ENCODE results near the gene APOD. TPM values are rescaled to one million over a fixed set of nuclear protein-coding genes. Genes with fewer than 3 reads are reported as not detected.

The APOD gene
- total and polyA plus RNA-seq, 2 of the 8 experiments (the other 6 are each of a cell fraction or from before 2014, with no cell fraction given), result not detected

- H3K27me3 ChIP-seq (replicated peaks in 1 of 4; ENCODE audit: control insufficient read depth in 3 of 4, extremely low read depth in 1 of 4, insufficient read depth in 3 of 4, low read length in 3 of 4), result no peaks in the 10 kb centered on the region
- no peak overlapping the region for H2BK5ac ChIP-seq (ENCODE audit: low read depth, low read length)
- H3K9ac ChIP-seq (replicated peaks in 1 of 4; ENCODE audit: extremely low read depth in 1 of 4, low read depth in 3 of 4, low read length in 3 of 4), result no peak overlapping the region
- CTCF ChIA-PET (ENCODE audit: partially characterized antibody), result no interaction called here
- H3K56ac ChIP-seq (replicated peaks; ENCODE audit: insufficient read length, low read depth, low read length), result no peak overlapping the region
- H3K4me1 ChIP-seq (replicated peaks in 1 of 4; ENCODE audit: control insufficient read depth in 3 of 4, insufficient read depth in 4 of 4, low read length in 3 of 4), result no peaks in the 10 kb centered on the region
- H3K23me2 ChIP-seq (ENCODE audit: low read depth, low read length), result no peaks in the 10 kb centered on the region
- no peaks in the 10 kb centered on the region for H3K79me2 ChIP-seq (ENCODE audit: control insufficient read depth in 1 of 2, insufficient read depth in 2 of 2, low read length in 2 of 2)
- H2AFZ ChIP-seq (ENCODE audit: low read length), result no peak overlapping the region
- H3K4ac ChIP-seq (replicated peaks; ENCODE audit: insufficient read length, low read depth, low read length), result no peak overlapping the region
- H3K14ac ChIP-seq (ENCODE audit: insufficient read length), result no peak overlapping the region
- no peak overlapping the region for H4K91ac ChIP-seq (replicated peaks; ENCODE audit: insufficient read length, low read length)
- WGBS, 2 experiments (ENCODE audit: extremely low coverage in 1 of 2, insufficient coverage in 1 of 2, insufficient read length in 1 of 2, insufficient replicate concordance in 2 of 2, low coverage in 1 of 2, low lambda C conversion rate in 2 of 2, missing lambda C conversion rate in 1 of 2), result 75% methylated on average over 2 of the region's 2 CpGs; no CpG with 5 or more reads in 1 of the 2 experiments
- H3K79me1 ChIP-seq (ENCODE audit: low read depth, low read length), result no peaks in the 10 kb centered on the region
- H4K8ac ChIP-seq (ENCODE audit: extremely low read depth, insufficient read depth, low read length), result no peak overlapping the region
- H3K4me3 ChIP-seq (ENCODE audit: extremely low read depth in 1 of 4, insufficient read depth in 2 of 4, low read depth in 3 of 4, low read length in 4 of 4), result no peak overlapping the region
- H3K27ac ChIP-seq (ENCODE audit: low read depth, low read length), result no peak overlapping the region
- DNase-seq (ENCODE audit: low read depth in 1 of 2, low spot score in 2 of 2), result no peak
- no peaks in the 10 kb centered on the region for H3K36me3 ChIP-seq (ENCODE audit: control insufficient read depth in 2 of 4, insufficient read depth in 4 of 4, low read length in 3 of 4)
- no peak overlapping the region for H2BK12ac ChIP-seq (ENCODE audit: low read depth, low read length)
- POLR2A ChIA-PET (ENCODE audit: partially characterized antibody), result no interaction called here
- no peaks in the 10 kb centered on the region for H4K20me1 ChIP-seq (replicated peaks in 1 of 2; ENCODE audit: control insufficient read depth in 1 of 2, insufficient read depth in 2 of 2, low read length in 2 of 2)
- H3K18ac ChIP-seq (ENCODE audit: extremely low read depth, low read length), result no peak overlapping the region
- no peak for TF ChIP-seq KDM1A (IDR thresholded peaks at IDR 0.05; ENCODE audit: borderline replicate concordance, low read length)
- TF ChIP-seq BACH1 (IDR thresholded peaks at IDR 0.05; ENCODE audit: low read length), result no peak
- TF ChIP-seq KDM4A (IDR thresholded peaks at IDR 0.05; ENCODE audit: low read depth, low read length, severe bottlenecking), result no peak
- TF ChIP-seq RAD21 (IDR thresholded peaks at IDR 0.05 in 1 of 2, conservative IDR thresholded peaks at IDR 0.05 in 1 of 2; ENCODE audit: low read depth in 2 of 2, low read length in 2 of 2), result no peak
- TF ChIP-seq TAF7 (optimal IDR thresholded peaks at IDR 0.05; ENCODE audit: borderline replicate concordance, low read depth, low read length), result no peak
- no peak for TF ChIP-seq SP2 (IDR thresholded peaks at IDR 0.05; ENCODE audit: low read length)
- TF ChIP-seq YY1 (IDR thresholded peaks at IDR 0.05; ENCODE audit: low read depth, low read length), result no peak
- no peak for TF ChIP-seq RXRA (IDR thresholded peaks at IDR 0.05; ENCODE audit: insufficient read depth, low read depth, low read length)
- TF ChIP-seq PHF8 (conservative IDR thresholded peaks at IDR 0.05; ENCODE audit: low read depth, low read length), result no peak
- no peak overlapping the region for H2BK20ac ChIP-seq (ENCODE audit: low read length)
- H2AK5ac ChIP-seq (ENCODE audit: low read depth, low read length), result no peak overlapping the region
- FAIRE-seq, result no peak
- no peak overlapping the region for H3K23ac ChIP-seq (ENCODE audit: insufficient read length)
- no peak overlapping the region for H2BK15ac ChIP-seq (ENCODE audit: low read length)
- H3K4me2 ChIP-seq (ENCODE audit: insufficient read depth in 1 of 2, low read depth in 2 of 2, low read length in 2 of 2), result no peak overlapping the region
- H2BK120ac ChIP-seq (replicated peaks; ENCODE audit: low read depth, low read length), result no peak overlapping the region
- H4K5ac ChIP-seq (ENCODE audit: insufficient read length, low read depth, low read length), result no peak overlapping the region
- H3K9me3 ChIP-seq (ENCODE audit: insufficient read depth in 2 of 2, low read depth in 1 of 2, low read length in 1 of 2), result peaks cover 26 to 28% of the 10 kb centered on the region in 2 experiments
Observed at GRCh38 chr3:195601382-195601781, 17.6 kb upstream of the APOD start.
